22Rv1 (cell line): Measurements from ENCODE around the gene ATP6V0E2.

Experiments
- H3K27ac ChIP-seq: fragments of 450-650 bp; 2 replicates; pipeline ENCODE4 v1.5.1; 2017
- CTCF ChIP-seq: fragments of 450-650 bp; IDR thresholded peaks from 2 replicates; pipeline ENCODE4 v1.5.1; 2017; ENCODE audit warnings: mild to moderate bottlenecking
- ZFX ChIP-seq: fragments of 450-650 bp; IDR thresholded peaks from 2 replicates; pipeline ENCODE4 v1.6.1; 2017; ENCODE audit warnings: antibody characterized with exemption, borderline replicate concordance

The ATP6V0E2 gene

GRCh38 chr7:149836434-149836833 is 37.3 kb upstream of the ATP6V0E2 start:
- H3K27ac ChIP-seq: no peak overlapping the region
- no peak for TF ChIP-seq ZFX
- no peak for TF ChIP-seq CTCF

GRCh38 chr7:149837564-149838223 is 36.1 kb upstream of the ATP6V0E2 start:
- peak overlapping the region; percentile 76 for H3K27ac ChIP-seq
- TF ChIP-seq CTCF (no peak), ZFX (no peak)

GRCh38 chr7:149838224-149838991 is 35.4 kb upstream of the ATP6V0E2 start, which contains the start of gene ZNF862:
TSS of gene ZNF862 (plus strand) at chr7:149838375. CDS start at chr7:149838612, 237 bp downstream.
- peak; percentile 14; the same call in 1 of the 2 replicates for TF ChIP-seq CTCF
- no peak for TF ChIP-seq ZFX
- peak within 1 kb of the TSS; percentile 76 for H3K27ac ChIP-seq

- TF ChIP-seq CTCF: peak; percentile 6
- no peak for TF ChIP-seq ZFX
- H3K27ac ChIP-seq: peak overlapping the region; percentile 76
Observed at GRCh38 chr7:149838992-149839408, 34.8 kb upstream of the ATP6V0E2 start.

GRCh38 chr7:149839933-149840332 is 33.8 kb upstream of the ATP6V0E2 start:
- TF ChIP-seq CTCF: no peak
- no peak for TF ChIP-seq ZFX

GRCh38 chr7:149843566-149843965 is 30.2 kb upstream of the ATP6V0E2 start:
- TF ChIP-seq CTCF (no peak), ZFX (no peak)
- H3K27ac ChIP-seq: no peak overlapping the region

More at GRCh38 chr7:149839933-149840332, 33.8 kb upstream of the ATP6V0E2 start:
- H3K27ac ChIP-seq: no peak overlapping the region

GRCh38 chr7:149844445-149844844 is 29.3 kb upstream of the ATP6V0E2 start:
- no peak for TF ChIP-seq CTCF
- no peak for TF ChIP-seq ZFX
- no peak overlapping the region for H3K27ac ChIP-seq
